HepG2 (cell line): ENCODE results near the gene OMG. TPM values are rescaled to one million over a fixed set of nuclear protein-coding genes. Genes with fewer than 3 reads are reported as not detected.
A peak's percentile ranks its signal among the peaks of the same experiment; 100 is the strongest.

Experiments used
- ATAC-seq: fragments of 200-7000 bp; cut with Tn5 transposase; 3 replicates; pipeline ENCODE4 v1.9.1; 2020; ENCODE audit warnings: mild to moderate bottlenecking, moderate library complexity
- BruUV-seq: library from RNA; stranded (reverse); fragments of 400-500 nt; replicated peaks from 2 replicates; lab custom pipeline; 2021; lab: Mats Ljungman, UMichigan
- CTCF ChIA-PET: fragments of 300-600 bp; formaldehyde crosslinking; extraction: SDS; loops from one replicate; lab custom pipeline; 2021; ENCODE audit warnings: low total read pairs, inconsistent platforms, low intra/inter-chr PET ratio; lab: Yijun Ruan, JAX
- POLR2A ChIA-PET: fragments of 350-600 bp; sonication (Branson Sonifier 250); formaldehyde crosslinking; loops from one replicate; lab custom pipeline; 2020; ENCODE audit warnings: antibody characterized with exemption, inconsistent platforms; lab: Yijun Ruan, JAX
- DNase-seq: peaks from one replicate; pipeline ENCODE4 v3.0.0-alpha.2; 2015; ENCODE audit warnings: low spot score
- FAIRE-seq: peaks from 3 replicates; lab custom pipeline; 2011; peaks lifted over from hg19 to GRCh38; lab: Jason Lieb, UNC
- H2AFZ ChIP-seq: one replicate; pipeline ENCODE4 v1.6.1; 2011; ENCODE audit warnings: low read length, inconsistent platforms
- H3K27ac ChIP-seq: fragments of 300-600 bp; 3 replicates; pipeline ENCODE4 v1.8.0; 2011; ENCODE audit warnings: mixed run types, mild to moderate bottlenecking, mixed read lengths, low read length, inconsistent platforms; ENCODE audit not compliant: insufficient read depth; ENCODE audit errors: extremely low read length
- H3K27me3 ChIP-seq, 2 experiments: fragments of 200-600 bp in 1 of 2; 2 replicates in 1 of 2; 3 replicates in 1 of 2; pipeline versions ENCODE4 v1.6.0 to v1.8.0; 2011; ENCODE audit warnings: low read length in 2 of 2, mild to moderate bottlenecking in 2 of 2, moderate library complexity in 2 of 2, inconsistent platforms in 1 of 2; ENCODE audit not compliant: insufficient read depth in 2 of 2, control insufficient read depth in 1 of 2
- H3K36me3 ChIP-seq, 2 experiments: fragments of 200-600 bp in 1 of 2; replicated peaks in 1 of 2; 2 replicates in 1 of 2; 3 replicates in 1 of 2; pipeline versions ENCODE4 v1.5.1 to v1.8.0; 2011; ENCODE audit warnings: low read length in 2 of 2, inconsistent platforms in 1 of 2; ENCODE audit not compliant: insufficient read depth in 2 of 2, control insufficient read depth in 1 of 2
- H3K4me1 ChIP-seq: 2 replicates; pipeline ENCODE4 v1.5.1; 2012; ENCODE audit warnings: low read length, inconsistent platforms; ENCODE audit not compliant: insufficient read depth
- H3K4me2 ChIP-seq: 2 replicates; pipeline ENCODE4 v1.6.0; 2011; ENCODE audit warnings: low read depth, low read length, inconsistent platforms
- H3K4me3 ChIP-seq, 3 experiments: fragments of 200-600 bp in 1 of 3; sonication (generic), shearing (Covaris generic) in 1 of 3; replicated peaks in 1 of 3; 2 replicates each; pipeline ENCODE4 v1.5.1; 2011 to 2016; ENCODE audit warnings: low read length in 3 of 3, inconsistent platforms in 2 of 3, low read depth in 2 of 3, mild to moderate bottlenecking in 2 of 3, control low read depth in 1 of 3, mixed read lengths in 1 of 3; ENCODE audit not compliant: insufficient read depth in 1 of 3
- H3K79me2 ChIP-seq: one replicate; pipeline ENCODE4 v1.6.1; 2011; ENCODE audit warnings: low read length, inconsistent platforms; ENCODE audit not compliant: insufficient read depth
- H3K9ac ChIP-seq: 2 replicates; pipeline ENCODE4 v1.6.0; 2011; ENCODE audit warnings: mild to moderate bottlenecking, low read depth, low read length, inconsistent platforms; ENCODE audit not compliant: insufficient read depth
- H3K9me3 ChIP-seq: 2 replicates; pipeline ENCODE4 v1.5.1; 2012; ENCODE audit warnings: mild to moderate bottlenecking, low read length
- H4K20me1 ChIP-seq: 2 replicates; pipeline ENCODE4 v1.6.0; 2011; ENCODE audit warnings: inconsistent platforms, mild to moderate bottlenecking, low read length, moderate library complexity; ENCODE audit not compliant: insufficient read depth
- CEBPB ChIP-seq: IDR thresholded peaks from 2 replicates; pipeline ENCODE4 v1.6.1; 2011; ENCODE audit warnings: low read depth, low read length, improper control_type of control experiment, borderline replicate concordance
- DR1 ChIP-seq: sonication (generic); formaldehyde crosslinking; IDR thresholded peaks from 2 replicates; pipeline ENCODE4 v1.8.0; 2021; ENCODE audit warnings: mild to moderate bottlenecking, missing genetic modification reagents, inconsistent platforms
- PCBP2 ChIP-seq: fragments of 200-400 bp; formaldehyde crosslinking; optimal IDR thresholded peaks from 2 replicates; pipeline ENCODE3; 2018; ENCODE audit warnings: low read length, low read depth; ENCODE audit not compliant: poor library complexity, severe bottlenecking
- SMYD3 ChIP-seq: sonication (generic); formaldehyde crosslinking; IDR thresholded peaks from 2 replicates; pipeline ENCODE4 v1.8.1; 2023; ENCODE audit warnings: mild to moderate bottlenecking, missing genetic modification reagents
- ZC3H4 ChIP-seq: sonication (generic); formaldehyde crosslinking; IDR thresholded peaks from 2 replicates; pipeline ENCODE4 v1.4.0; 2020; ENCODE audit warnings: missing genetic modification reagents, borderline replicate concordance
- ZNF589 ChIP-seq: sonication (generic); formaldehyde crosslinking; conservative IDR thresholded peaks from 2 replicates; pipeline ENCODE4 v1.8.0; 2022; ENCODE audit warnings: mild to moderate bottlenecking, moderate library complexity, missing genetic modification reagents
- ZNF75D ChIP-seq: sonication (generic); formaldehyde crosslinking; IDR thresholded peaks from 2 replicates; pipeline ENCODE4 v1.8.1; 2023; ENCODE audit warnings: missing genetic modification reagents, mild to moderate bottlenecking, borderline replicate concordance
- WGBS: methylation state at CpG from one replicate; pipeline ENCODE4 v1.1.6; 2017; ENCODE audit warnings: low lambda C conversion rate; 5-methylcytosine and 5-hydroxymethylcytosine counted together
- in situ Hi-C: cut with HindIII; loops from 2 replicates; pipeline ENCODE4 v1.10.0; 2017; ENCODE audit warnings: low pct_unique_long_range_greater_than_20kb; ENCODE audit not compliant: extremely low pct_ligation_motif_present
- intact Hi-C: fragments of 100-400 bp; cut with micrococcal nuclease; formaldehyde crosslinking; loops from one replicate; pipeline ENCODE4 v1.10.0; 2022; ENCODE audit not compliant: unreplicated experiment
- polyA plus RNA-seq, 8 experiments: library from polyadenylated mRNA; depleted of rRNA in 3 of 8; stranded (reverse) in 7 of 8; unstranded in 1 of 8; fragments of >200 nt; fragmentation: Illumina TruSeq in 4 of 8; extraction: Trizol in 4 of 8; gene quantifications; 2 replicates each; pipeline versions ENCODE4 v1.2.1 to v1.2.3, GENCODE V29; 2011 to 2016; ENCODE audit warnings: low read depth in 4 of 8, missing spikeins in 1 of 8, mixed read lengths in 1 of 8; ENCODE audit not compliant: insufficient read depth in 1 of 8
- total RNA-seq, 5 experiments: library from RNA; depleted of rRNA; stranded (reverse); fragments of >200 nt; fragmentation: Illumina TruSeq; extraction: Trizol; gene quantifications; 2 replicates each; pipeline ENCODE4 v1.2.3, GENCODE V29; 2016; ENCODE audit warnings: low read depth in 1 of 5
- TF ChIP-seq, protein P1 (sequence below): IDR thresholded peaks from 2 replicates; pipeline ENCODE4 v1.6.1; 2012; ENCODE audit warnings: inconsistent platforms
- TF ChIP-seq, protein P2 (sequence below): sonication (generic); formaldehyde crosslinking; IDR thresholded peaks from 2 replicates; pipeline ENCODE4 v1.4.0; 2020; ENCODE audit warnings: missing genetic modification reagents, mild to moderate bottlenecking, borderline replicate concordance

OMG gene
- total and polyA plus RNA-seq, 2 of the 13 experiments (the other 11 are each of a cell fraction or from before 2014, with no cell fraction given) = not detected

DNA sequence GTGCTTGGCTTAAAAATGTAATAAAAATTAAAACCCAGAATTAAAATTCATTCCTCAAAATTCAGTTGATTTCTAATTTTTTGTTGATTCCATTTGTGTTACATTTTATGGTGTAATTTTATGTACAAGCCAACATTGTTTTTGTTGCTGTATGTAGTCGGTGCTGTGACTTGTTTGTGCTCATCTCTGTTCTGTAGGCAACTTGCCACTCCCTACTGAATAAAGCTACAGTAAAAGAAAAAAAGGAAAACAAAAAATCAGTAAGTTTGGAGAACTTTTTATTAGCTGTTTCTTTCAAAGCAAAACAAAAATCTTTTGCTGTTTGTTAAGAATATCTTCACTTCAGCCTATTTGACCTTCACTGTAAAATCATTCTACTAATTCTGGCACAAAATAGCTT is 44.3 kb downstream of the OMG start:
- 95% methylated on average over 1 of the region's 1 CpG for WGBS
- Histone ChIP-seq H3K27me3 (no peaks in the 10 kb centered on the region; a peak in 1 of 5 replicates), H3K36me3 (peaks cover 0 to 25% of the 10 kb centered on the region in 2 experiments; a peak in 4 of 5 replicates), H3K9me3 (no peaks in the 10 kb centered on the region), H3K79me2 (no peaks in the 10 kb centered on the region), H3K4me3 (no peak overlapping the region), H3K4me2 (no peak overlapping the region), H2AFZ (no peak overlapping the region), H3K27ac (no peak overlapping the region), H3K4me1 (peaks cover 11% of the 10 kb centered on the region), H3K9ac (no peak overlapping the region), H4K20me1 (no peaks in the 10 kb centered on the region)
- in situ Hi-C loops (no loop called here), intact Hi-C loops (no loop called here)
- peak; percentile 18 for FAIRE-seq
- no peak for DNase-seq
- no peak for TF ChIP-seq PCBP2
- no peak for TF ChIP-seq ZNF589 (CRISPR knock-in tag)
- TF ChIP-seq ZC3H4 = no peak
- no peak for TF ChIP-seq SMYD3 (CRISPR knock-in tag)
- no peak for TF ChIP-seq CEBPB
- TF ChIP-seq, protein P1, sequence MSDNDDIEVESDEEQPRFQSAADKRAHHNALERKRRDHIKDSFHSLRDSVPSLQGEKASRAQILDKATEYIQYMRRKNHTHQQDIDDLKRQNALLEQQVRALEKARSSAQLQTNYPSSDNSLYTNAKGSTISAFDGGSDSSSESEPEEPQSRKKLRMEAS = no peak
- TF ChIP-seq DR1 = no peak
- TF ChIP-seq ZNF75D (CRISPR knock-in tag) = no peak
- TF ChIP-seq, protein P2, sequence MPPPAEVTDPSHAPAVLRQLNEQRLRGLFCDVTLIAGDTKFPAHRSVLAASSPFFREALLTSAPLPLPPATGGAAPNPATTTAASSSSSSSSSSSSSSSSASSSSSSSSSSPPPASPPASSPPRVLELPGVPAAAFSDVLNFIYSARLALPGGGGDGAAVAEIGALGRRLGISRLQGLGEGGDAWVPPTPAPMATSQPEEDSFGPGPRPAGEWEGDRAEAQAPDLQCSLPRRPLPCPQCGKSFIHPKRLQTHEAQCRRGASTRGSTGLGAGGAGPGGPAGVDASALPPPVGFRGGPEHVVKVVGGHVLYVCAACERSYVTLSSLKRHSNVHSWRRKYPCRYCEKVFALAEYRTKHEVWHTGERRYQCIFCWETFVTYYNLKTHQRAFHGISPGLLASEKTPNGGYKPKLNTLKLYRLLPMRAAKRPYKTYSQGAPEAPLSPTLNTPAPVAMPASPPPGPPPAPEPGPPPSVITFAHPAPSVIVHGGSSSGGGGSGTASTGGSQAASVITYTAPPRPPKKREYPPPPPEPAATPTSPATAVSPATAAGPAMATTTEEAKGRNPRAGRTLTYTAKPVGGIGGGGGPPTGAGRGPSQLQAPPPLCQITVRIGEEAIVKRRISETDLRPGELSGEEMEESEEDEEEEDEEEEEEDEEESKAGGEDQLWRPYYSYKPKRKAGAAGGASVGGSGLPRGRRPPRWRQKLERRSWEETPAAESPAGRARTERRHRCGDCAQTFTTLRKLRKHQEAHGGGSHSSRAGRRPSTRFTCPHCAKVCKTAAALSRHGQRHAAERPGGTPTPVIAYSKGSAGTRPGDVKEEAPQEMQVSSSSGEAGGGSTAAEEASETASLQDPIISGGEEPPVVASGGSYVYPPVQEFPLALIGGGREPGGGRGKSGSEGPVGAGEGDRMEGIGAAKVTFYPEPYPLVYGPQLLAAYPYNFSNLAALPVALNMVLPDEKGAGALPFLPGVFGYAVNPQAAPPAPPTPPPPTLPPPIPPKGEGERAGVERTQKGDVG = no peak
- no peak for ATAC-seq
- POLR2A ChIA-PET = no interaction called here
- no TSS peak for BruUV-seq
- CTCF ChIA-PET = no interaction called here
